PC-3 (cell line): ENCODE data around the gene CRTC3. TPM values are rescaled to one million over a fixed set of nuclear protein-coding genes. Genes with fewer than 3 reads are reported as not detected.

Source experiments
- ATAC-seq: fragments of 200-7000 bp; cut with Tn5 transposase; 2 replicates; pipeline ENCODE4 v1.9.1; 2020; ENCODE audit warnings: mild to moderate bottlenecking, moderate library complexity
- BruUV-seq: library from RNA; stranded (reverse); fragments of 400-500 nt; replicated peaks from 2 replicates; lab custom pipeline; 2021; lab: Mats Ljungman, UMichigan
- CTCF ChIA-PET: fragments of 300-600 bp; sonication (Branson Sonifier 250); formaldehyde crosslinking; loops from one replicate; lab custom pipeline; 2022; ENCODE audit warnings: antibody characterized with exemption; lab: Charles Lee
- POLR2A ChIA-PET: fragments of 300-600 bp; sonication (Branson Sonifier 250); formaldehyde crosslinking; loops from one replicate; lab custom pipeline; 2022; ENCODE audit warnings: antibody characterized with exemption; ENCODE audit not compliant: unreplicated experiment; lab: Charles Lee
- DNase-seq: peaks from one replicate; pipeline ENCODE4 v3.0.0-alpha.2; 2015
- H2AFZ ChIP-seq: fragments of 300-600 bp; sonication (generic); 2 replicates; pipeline ENCODE4 v1.6.0; 2016; ENCODE audit warnings: antibody characterized with exemption, low read length
- H3F3A ChIP-seq: fragments of 300-600 bp; sonication (generic); one replicate; pipeline ENCODE4 v1.6.0; 2017; ENCODE audit warnings: antibody characterized with exemption, low read length, control low read depth, mild to moderate bottlenecking; ENCODE audit not compliant: unreplicated experiment
- H3K27ac ChIP-seq: fragments of 300-600 bp; sonication (generic); 2 replicates; pipeline ENCODE4 v1.5.1; 2016; ENCODE audit warnings: mild to moderate bottlenecking, low read length
- H3K27me3 ChIP-seq: fragments of 300-600 bp; sonication (generic); 2 replicates; pipeline ENCODE4 v1.6.1; 2016; ENCODE audit warnings: low read length, mixed read lengths
- H3K36me3 ChIP-seq: fragments of 300-600 bp; sonication (generic); 2 replicates; pipeline ENCODE4 v1.6.1; 2016; ENCODE audit warnings: low read depth, mixed run types, low read length, mixed read lengths
- H3K4me1 ChIP-seq: fragments of 300-600 bp; sonication (generic); 2 replicates; pipeline ENCODE4 v1.5.1; 2016; ENCODE audit warnings: low read length; ENCODE audit not compliant: insufficient read depth
- H3K4me2 ChIP-seq: fragments of 300-600 bp; sonication (generic); 2 replicates; pipeline ENCODE4 v1.6.0; 2016; ENCODE audit warnings: low read length
- H3K4me3 ChIP-seq: fragments of 300-600 bp; sonication (generic); 2 replicates; pipeline ENCODE4 v1.5.1; 2016; ENCODE audit warnings: mild to moderate bottlenecking, low read length, mixed read lengths
- H3K79me2 ChIP-seq: fragments of 300-600 bp; sonication (generic); 2 replicates; pipeline ENCODE4 v1.6.1; 2017; ENCODE audit warnings: low read length, mixed read lengths
- H3K9ac ChIP-seq: fragments of 300-600 bp; sonication (generic); 2 replicates; pipeline ENCODE4 v1.6.0; 2016; ENCODE audit warnings: mild to moderate bottlenecking, low read length
- H3K9me2 ChIP-seq: fragments of 300-600 bp; sonication (generic); replicated peaks from 2 replicates; pipeline ENCODE4 v1.6.1; 2016; ENCODE audit warnings: mixed run types, low read length, mixed read lengths
- H3K9me3 ChIP-seq: fragments of 300-600 bp; sonication (generic); 2 replicates; pipeline ENCODE4 v1.6.1; 2016; ENCODE audit warnings: low read length, mixed read lengths
- H4K20me1 ChIP-seq: fragments of 300-600 bp; sonication (generic); 2 replicates; pipeline ENCODE4 v1.6.1; 2016; ENCODE audit warnings: low read length, mixed read lengths
- EZH2 ChIP-seq: fragments of 300-600 bp; sonication (generic); IDR thresholded peaks from one replicate; pipeline ENCODE4 v1.6.1; 2017; ENCODE audit warnings: antibody characterized with exemption, mild to moderate bottlenecking, low read length; ENCODE audit not compliant: unreplicated experiment
- EZH2phosphoT487 ChIP-seq: fragments of 300-600 bp; sonication (generic); IDR thresholded peaks from 2 replicates; pipeline ENCODE4 v1.6.1; 2018; ENCODE audit warnings: mild to moderate bottlenecking, antibody characterized with exemption, low read length, borderline replicate concordance
- intact Hi-C: fragments of 100-400 bp; cut with micrococcal nuclease; formaldehyde crosslinking; loops from 2 replicates; pipeline ENCODE4 v1.9.0; 2023
- total RNA-seq: library from RNA; depleted of rRNA; stranded (reverse); fragments of >200 nt; gene quantifications from 2 replicates; pipeline ENCODE4 v1.2.3, GENCODE V29; 2014; rRNA removed
- TF ChIP-seq, protein P1 (sequence below): fragments of 300-600 bp; sonication (generic); conservative IDR thresholded peaks from 2 replicates; pipeline ENCODE4 v1.5.1; 2017; ENCODE audit warnings: antibody characterized with exemption, low read depth, mild to moderate bottlenecking, low read length

The CRTC3 gene
- total RNA-seq, 1 experiment from 2014 or later = 12.4 TPM

DNA sequence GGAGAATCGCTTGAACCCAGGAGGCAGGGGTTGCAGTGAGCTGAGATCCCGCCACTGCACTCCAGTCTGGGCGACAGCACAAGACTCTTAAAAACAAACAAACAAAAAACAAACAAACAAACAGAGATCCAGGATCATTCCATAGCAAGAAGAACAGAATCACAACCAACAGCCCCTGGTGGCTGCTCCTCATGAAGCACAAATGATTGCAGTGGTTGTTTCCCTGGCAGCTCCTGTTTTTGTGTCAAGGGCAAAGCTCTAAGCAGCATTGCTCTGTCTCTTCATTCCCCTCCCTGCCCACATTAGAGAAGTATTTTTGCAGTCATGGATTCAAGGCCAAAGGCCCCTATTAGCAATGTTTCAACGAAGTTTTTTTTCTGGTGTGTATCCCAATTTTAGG is 161.6 kb downstream of the CRTC3 start:
- ChIA-PET CTCF (no interaction called here), POLR2A (no interaction called here)
- intact Hi-C loops = no loop called here

DNA sequence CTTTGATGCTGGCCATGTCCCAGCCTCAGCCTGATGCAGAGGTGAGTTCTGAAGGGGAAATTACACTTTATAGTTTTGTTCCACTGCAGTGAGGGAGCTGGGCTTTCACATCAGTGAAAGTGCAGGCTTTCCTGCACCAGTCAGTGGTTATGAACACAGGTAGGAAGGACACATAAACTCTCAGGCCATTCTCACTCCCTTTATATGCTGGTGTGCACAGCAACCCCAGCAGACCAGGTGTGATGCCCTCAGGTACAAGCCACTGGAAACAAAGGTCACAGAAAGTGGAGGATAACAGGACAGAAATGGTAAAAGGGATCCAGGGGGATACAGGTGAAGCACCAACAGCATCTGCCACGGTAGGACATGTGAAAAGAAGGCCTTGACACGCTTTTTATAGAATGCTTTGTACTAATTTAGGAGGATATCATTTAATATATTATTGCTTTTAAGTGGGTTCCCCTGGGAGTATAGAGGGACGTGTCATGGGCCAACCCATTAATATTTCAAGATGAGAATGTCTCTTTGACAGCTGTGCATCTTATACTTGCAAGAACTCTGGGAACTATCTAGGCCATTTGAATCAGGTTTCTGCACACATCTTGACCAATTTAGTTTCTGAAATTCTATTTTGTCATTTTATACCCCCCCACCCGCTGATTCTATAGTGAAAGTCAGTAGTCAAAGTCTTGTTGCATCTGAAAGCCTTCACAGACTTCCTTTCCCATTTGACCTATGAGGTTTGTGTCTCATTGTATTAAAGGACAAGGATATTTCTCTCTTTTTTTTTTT is 162.5 kb downstream of the CRTC3 start:
- Histone ChIP-seq H3K36me3 (no peaks in the 10 kb centered on the region), H3K9me2 (no peaks in the 10 kb centered on the region), H3K4me3 (no peak overlapping the region), H3K4me2 (no peak overlapping the region), H3K9me3 (no peaks in the 10 kb centered on the region), H3K27ac (no peak overlapping the region), H3K4me1 (no peaks in the 10 kb centered on the region), H3F3A (no peaks in the 10 kb centered on the region), H3K79me2 (no peaks in the 10 kb centered on the region), H2AFZ (no peak overlapping the region), H3K9ac (no peak overlapping the region), H4K20me1 (no peaks in the 10 kb centered on the region), H3K27me3 (no peaks in the 10 kb centered on the region)
- intact Hi-C loops = loop anchor here (2.0 kb wide), 1 partner anchor 195 kb away; no protein-coding TSS in a partner anchor
- DNase-seq (no peak), ATAC-seq (no peak)
- BruUV-seq = no TSS peak
- POLR2A ChIA-PET = no interaction called here
- TF ChIP-seq EZH2 = no peak
- TF ChIP-seq EZH2phosphoT487 = no peak
- TF ChIP-seq, protein P1, sequence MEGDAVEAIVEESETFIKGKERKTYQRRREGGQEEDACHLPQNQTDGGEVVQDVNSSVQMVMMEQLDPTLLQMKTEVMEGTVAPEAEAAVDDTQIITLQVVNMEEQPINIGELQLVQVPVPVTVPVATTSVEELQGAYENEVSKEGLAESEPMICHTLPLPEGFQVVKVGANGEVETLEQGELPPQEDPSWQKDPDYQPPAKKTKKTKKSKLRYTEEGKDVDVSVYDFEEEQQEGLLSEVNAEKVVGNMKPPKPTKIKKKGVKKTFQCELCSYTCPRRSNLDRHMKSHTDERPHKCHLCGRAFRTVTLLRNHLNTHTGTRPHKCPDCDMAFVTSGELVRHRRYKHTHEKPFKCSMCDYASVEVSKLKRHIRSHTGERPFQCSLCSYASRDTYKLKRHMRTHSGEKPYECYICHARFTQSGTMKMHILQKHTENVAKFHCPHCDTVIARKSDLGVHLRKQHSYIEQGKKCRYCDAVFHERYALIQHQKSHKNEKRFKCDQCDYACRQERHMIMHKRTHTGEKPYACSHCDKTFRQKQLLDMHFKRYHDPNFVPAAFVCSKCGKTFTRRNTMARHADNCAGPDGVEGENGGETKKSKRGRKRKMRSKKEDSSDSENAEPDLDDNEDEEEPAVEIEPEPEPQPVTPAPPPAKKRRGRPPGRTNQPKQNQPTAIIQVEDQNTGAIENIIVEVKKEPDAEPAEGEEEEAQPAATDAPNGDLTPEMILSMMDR = no peak
- CTCF ChIA-PET = no interaction called here

More for the DNA sequence above, 161.6 kb downstream of the CRTC3 start:
- DNase-seq (no peak), ATAC-seq (no peak)
- no TSS peak for BruUV-seq
- Histone ChIP-seq H3K9me3 (no peaks in the 10 kb centered on the region), H3K27me3 (no peaks in the 10 kb centered on the region), H3K4me2 (no peak overlapping the region), H3K4me3 (no peak overlapping the region), H3K9me2 (no peaks in the 10 kb centered on the region), H3K79me2 (no peaks in the 10 kb centered on the region), H3K4me1 (no peaks in the 10 kb centered on the region), H4K20me1 (no peaks in the 10 kb centered on the region), H3F3A (no peaks in the 10 kb centered on the region), H2AFZ (no peak overlapping the region), H3K36me3 (no peaks in the 10 kb centered on the region), H3K27ac (no peak overlapping the region), H3K9ac (no peak overlapping the region)
- TF ChIP-seq, protein P1 = no peak
- TF ChIP-seq EZH2 (no peak), EZH2phosphoT487 (no peak)

Other genes starting within 250 kb of the CRTC3 start
- gene ZNF774, start 177.6 kb upstream of the CRTC3 start, total RNA-seq = 1.1 and 1.9 TPM in 2 replicates
- 139 and 148 TPM in 2 replicates for gene IQGAP1, start 141.7 kb upstream of the CRTC3 start, total RNA-seq
- 10.3 and 18.7 TPM in 2 replicates for gene BLM, start 187.4 kb downstream of the CRTC3 start, total RNA-seq